GF-D8 (cell line): ENCODE data around the gene MYO1B.

Experiments
- DNase-seq: peaks from one replicate; lab custom pipeline; 2025; lab: John Stamatoyannopoulos, UW

Gene MYO1B

GRCh38 chr2:191362841-191363240 lies 117.6 kb downstream of the MYO1B start:
- DNase-seq, result no peak

GRCh38 chr2:191363267-191363666 lies 118.1 kb downstream of the MYO1B start:
- DNase-seq, result no peak

GRCh38 chr2:191365089-191365488 lies 119.9 kb downstream of the MYO1B start:
- DNase-seq, result no peak

GRCh38 chr2:191366199-191366598 lies 121.0 kb downstream of the MYO1B start:
- no peak for DNase-seq

GRCh38 chr2:191369034-191369433 lies 123.8 kb downstream of the MYO1B start:
- DNase-seq, result no peak

- DNase-seq, result no peak
Measured at GRCh38 chr2:191374366-191374765, 129.2 kb downstream of the MYO1B start.

GRCh38 chr2:191374939-191375338 lies 129.7 kb downstream of the MYO1B start:
- no peak for DNase-seq

GRCh38 chr2:191376981-191377629 lies 131.9 kb downstream of the MYO1B start:
- DNase-seq, result peak; percentile 17

GRCh38 chr2:191379375-191379774 lies 134.2 kb downstream of the MYO1B start:
- no peak for DNase-seq

- no peak for DNase-seq
Measured at GRCh38 chr2:191382801-191383200, 137.6 kb downstream of the MYO1B start.

GRCh38 chr2:191383486-191383885 lies 138.3 kb downstream of the MYO1B start:
- no peak for DNase-seq

GRCh38 chr2:191384829-191385228 lies 139.6 kb downstream of the MYO1B start:
- DNase-seq, result no peak

GRCh38 chr2:191385416-191386160 lies 140.4 kb downstream of the MYO1B start:
- DNase-seq, result no peak

- DNase-seq, result no peak
Measured at GRCh38 chr2:191386938-191387536, 141.8 kb downstream of the MYO1B start.

- DNase-seq, result no peak
Measured at GRCh38 chr2:191389288-191389687, 144.1 kb downstream of the MYO1B start.

GRCh38 chr2:191391171-191391570 lies 146.0 kb downstream of the MYO1B start:
- no peak for DNase-seq

GRCh38 chr2:191394043-191394442 lies 148.8 kb downstream of the MYO1B start:
- no peak for DNase-seq

GRCh38 chr2:191396794-191397193 lies 151.6 kb downstream of the MYO1B start:
- DNase-seq, result no peak

GRCh38 chr2:191399601-191400000 lies 154.4 kb downstream of the MYO1B start:
- no peak for DNase-seq

GRCh38 chr2:191401287-191401686 lies 156.1 kb downstream of the MYO1B start:
- no peak for DNase-seq

- DNase-seq, result no peak
Measured at GRCh38 chr2:191402966-191403565, 157.9 kb downstream of the MYO1B start.

GRCh38 chr2:191404568-191404991 lies 159.4 kb downstream of the MYO1B start:
- DNase-seq, result no peak

GRCh38 chr2:191405546-191405945 lies 160.3 kb downstream of the MYO1B start:
- DNase-seq, result no peak
